HCT116 (cell line): Measurements from ENCODE around the gene CARD14.

ENCODE experiments used
- EZH2 ChIP-seq: fragments of 200-600 bp; sonication (generic); IDR thresholded peaks from 2 replicates; pipeline ENCODE4 v1.6.1; 2017; ENCODE audit warnings: antibody characterized with exemption, mixed run types
- POLR2A ChIP-seq: IDR thresholded peaks from 2 replicates; pipeline ENCODE4 v1.7.0; 2011; ENCODE audit warnings: borderline replicate concordance; ENCODE audit not compliant: insufficient read depth, insufficient read length; ENCODE audit errors: extremely low read depth
- SP1 ChIP-seq: IDR thresholded peaks from 2 replicates; pipeline ENCODE4 v1.6.1; 2012; ENCODE audit warnings: low read depth
- ZBTB33 ChIP-seq: IDR thresholded peaks from 2 replicates; pipeline ENCODE4 v1.6.1; 2011; ENCODE audit warnings: mild to moderate bottlenecking, low read length, moderate library complexity; ENCODE audit not compliant: insufficient replicate concordance; ENCODE audit errors: extremely low read depth
- TF ChIP-seq, protein P1 (sequence below), 3 experiments: fragments of 200-600 bp in 1 of 3; sonication (generic) in 1 of 3; IDR thresholded peaks in 2 of 3; conservative IDR thresholded peaks in 1 of 3; 2 replicates each; pipeline ENCODE4 v1.5.1; 2012 to 2017; ENCODE audit warnings: low read depth in 2 of 3, low read length in 2 of 3, antibody characterized with exemption in 1 of 3, borderline replicate concordance in 1 of 3, control low read depth in 1 of 3, mild to moderate bottlenecking in 1 of 3, mixed read lengths in 1 of 3, mixed run types in 1 of 3, moderate library complexity in 1 of 3; ENCODE audit not compliant: insufficient read depth in 1 of 3

DNA sequence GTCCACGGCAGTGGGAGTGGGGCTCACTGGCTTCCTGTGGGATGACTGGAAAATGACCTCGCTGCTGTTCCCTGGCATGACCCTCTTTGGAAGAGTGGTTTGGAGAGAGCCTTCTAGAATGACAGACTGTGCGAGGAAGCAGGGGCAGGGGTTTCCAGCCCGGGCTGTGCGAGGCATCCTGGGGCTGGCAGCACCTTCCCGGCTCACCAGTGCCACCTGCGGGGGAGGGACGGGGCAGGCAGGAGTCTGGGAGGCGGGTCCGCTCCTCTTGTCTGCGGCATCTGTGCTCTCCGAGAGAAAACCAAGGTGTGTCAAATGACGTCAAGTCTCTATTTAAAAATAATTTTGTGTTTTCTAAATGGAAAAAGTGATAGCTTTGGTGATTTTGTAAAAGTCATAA lies 83.0 kb downstream of the CARD14 start:
- no peak for TF ChIP-seq SP1
- no peak for TF ChIP-seq POLR2A
- TF ChIP-seq, protein P1, sequence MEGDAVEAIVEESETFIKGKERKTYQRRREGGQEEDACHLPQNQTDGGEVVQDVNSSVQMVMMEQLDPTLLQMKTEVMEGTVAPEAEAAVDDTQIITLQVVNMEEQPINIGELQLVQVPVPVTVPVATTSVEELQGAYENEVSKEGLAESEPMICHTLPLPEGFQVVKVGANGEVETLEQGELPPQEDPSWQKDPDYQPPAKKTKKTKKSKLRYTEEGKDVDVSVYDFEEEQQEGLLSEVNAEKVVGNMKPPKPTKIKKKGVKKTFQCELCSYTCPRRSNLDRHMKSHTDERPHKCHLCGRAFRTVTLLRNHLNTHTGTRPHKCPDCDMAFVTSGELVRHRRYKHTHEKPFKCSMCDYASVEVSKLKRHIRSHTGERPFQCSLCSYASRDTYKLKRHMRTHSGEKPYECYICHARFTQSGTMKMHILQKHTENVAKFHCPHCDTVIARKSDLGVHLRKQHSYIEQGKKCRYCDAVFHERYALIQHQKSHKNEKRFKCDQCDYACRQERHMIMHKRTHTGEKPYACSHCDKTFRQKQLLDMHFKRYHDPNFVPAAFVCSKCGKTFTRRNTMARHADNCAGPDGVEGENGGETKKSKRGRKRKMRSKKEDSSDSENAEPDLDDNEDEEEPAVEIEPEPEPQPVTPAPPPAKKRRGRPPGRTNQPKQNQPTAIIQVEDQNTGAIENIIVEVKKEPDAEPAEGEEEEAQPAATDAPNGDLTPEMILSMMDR (IDR thresholded peaks at IDR 0.05 in 2 of 3, conservative IDR thresholded peaks at IDR 0.05 in 1 of 3; ENCODE audit: borderline replicate concordance in 1 of 3, insufficient read depth in 1 of 3, low read depth in 2 of 3, low read length in 2 of 3) = peak; percentile 81 to 94 (median 91)
- TF ChIP-seq EZH2 = no peak
- TF ChIP-seq ZBTB33 = no peak
